Kidney epithelial cell (primary cell): ENCODE data around the gene SYNPR. TPM values are rescaled to one million over a fixed set of nuclear protein-coding genes. Genes with fewer than 3 reads are reported as not detected.

Experiments used
- DNase-seq: peaks from one replicate; pipeline ENCODE4 v3.0.0-alpha.2; 2010; ENCODE audit warnings: low read depth
- H3K27me3 ChIP-seq: 2 replicates; pipeline ENCODE4 v1.6.0; 2011; ENCODE audit warnings: low read length; ENCODE audit not compliant: control insufficient read depth, insufficient read depth
- H3K36me3 ChIP-seq: 2 replicates; pipeline ENCODE4 v1.5.1; 2011; ENCODE audit warnings: low read length; ENCODE audit not compliant: control insufficient read depth, insufficient read depth
- H3K4me3 ChIP-seq: 2 replicates; pipeline ENCODE4 v1.5.1; 2011; ENCODE audit warnings: low read depth, mild to moderate bottlenecking, control low read depth, low read length
- CTCF ChIP-seq: IDR thresholded peaks from 2 replicates; pipeline ENCODE4 v1.5.1; 2011; ENCODE audit warnings: mild to moderate bottlenecking, moderate library complexity, low read length, control low read depth, inconsistent platforms; ENCODE audit not compliant: insufficient read depth, poor library complexity, severe bottlenecking
- total RNA-seq: library from RNA; depleted of rRNA; stranded (reverse); fragments of >200 nt; gene quantifications from 2 replicates; pipeline ENCODE4 v1.2.3, GENCODE V29; 2015

Gene SYNPR
- total RNA-seq, 1 donor from 2014 or later = not detected

DNA sequence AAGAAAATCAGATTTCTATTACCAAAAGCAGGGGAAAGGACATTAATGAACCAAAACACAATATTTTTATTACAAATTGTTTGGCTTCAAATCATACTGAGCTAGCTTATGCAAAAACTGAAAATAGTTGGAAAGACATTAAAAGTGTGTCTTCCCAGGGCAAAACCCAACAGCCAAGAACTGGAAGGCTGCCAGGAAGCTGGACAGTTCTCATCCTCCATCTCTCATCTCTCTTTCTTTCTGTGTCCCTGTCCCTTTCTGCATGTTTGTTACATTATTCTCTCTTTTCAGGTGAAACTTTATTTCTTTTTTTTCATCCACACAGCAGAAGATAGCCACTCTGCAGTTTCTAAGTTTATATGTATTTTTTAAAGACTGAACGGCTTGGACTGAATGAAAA lies 333.3 kb downstream of the SYNPR start:
- Histone ChIP-seq H3K4me3 (no peak overlapping the region), H3K27me3 (no peaks in the 10 kb centered on the region), H3K36me3 (no peaks in the 10 kb centered on the region)
- no peak for DNase-seq
- no peak for TF ChIP-seq CTCF

- Histone ChIP-seq H3K36me3 (no peaks in the 10 kb centered on the region), H3K4me3 (no peak overlapping the region), H3K27me3 (no peaks in the 10 kb centered on the region)
- no peak for TF ChIP-seq CTCF
- DNase-seq = no peak
Measured at GRCh38 chr3:63613561-63613960, 335.5 kb downstream of the SYNPR start.

GRCh38 chr3:63617391-63617790 lies 339.3 kb downstream of the SYNPR start:
- Histone ChIP-seq H3K36me3 (no peaks in the 10 kb centered on the region), H3K27me3 (no peaks in the 10 kb centered on the region), H3K4me3 (no peak overlapping the region)
- TF ChIP-seq CTCF = no peak
- DNase-seq = no peak

DNA sequence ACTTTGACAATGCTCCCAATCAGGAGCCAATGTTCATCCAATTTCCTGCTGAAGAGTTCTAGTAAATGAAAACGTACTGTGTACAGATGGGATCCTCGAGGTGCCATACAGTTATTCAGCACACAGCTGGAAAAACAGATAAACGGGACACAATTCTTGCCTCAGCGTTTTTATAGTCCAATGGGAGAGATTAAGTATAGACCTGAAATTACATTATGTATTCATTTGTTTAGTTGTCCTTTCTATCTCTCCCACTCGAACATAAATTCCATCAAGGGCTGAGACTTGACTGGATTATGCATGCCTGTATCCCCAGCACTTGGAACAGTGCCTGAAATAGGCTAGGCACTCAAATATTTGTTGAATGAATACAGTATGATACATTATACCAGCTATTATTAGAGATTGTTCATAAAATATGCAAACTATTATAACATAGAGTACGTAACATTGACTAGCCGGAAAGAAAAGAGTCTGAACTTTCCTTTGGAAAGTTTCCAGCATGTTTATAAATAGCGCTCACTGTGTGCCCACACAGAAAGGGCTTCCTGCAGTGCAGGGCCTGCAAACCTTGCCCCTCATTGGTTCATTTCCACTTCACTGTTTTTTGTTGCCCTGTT lies 346.9 kb downstream of the SYNPR start:
- Histone ChIP-seq H3K36me3 (no peaks in the 10 kb centered on the region), H3K4me3 (no peak overlapping the region), H3K27me3 (no peaks in the 10 kb centered on the region)
- peak; percentile 12 for DNase-seq
- TF ChIP-seq CTCF = no peak

GRCh38 chr3:63631670-63632069 lies 353.6 kb downstream of the SYNPR start:
- H3K4me3 ChIP-seq = no peak overlapping the region
- no peak for TF ChIP-seq CTCF
- no peaks in the 10 kb centered on the region for H3K27me3 ChIP-seq
- no peak for DNase-seq
- no peaks in the 10 kb centered on the region for H3K36me3 ChIP-seq

GRCh38 chr3:63635186-63635585 lies 357.1 kb downstream of the SYNPR start:
- no peaks in the 10 kb centered on the region for H3K36me3 ChIP-seq
- H3K4me3 ChIP-seq = no peak overlapping the region
- no peak for TF ChIP-seq CTCF
- DNase-seq = no peak
- H3K27me3 ChIP-seq = no peaks in the 10 kb centered on the region
